Measurements from ENCODE around the gene LMCD1. TPM values are rescaled to one million over a fixed set of nuclear protein-coding genes. Genes with fewer than 3 reads are reported as not detected.

Gene LMCD1
- total and polyA plus RNA-seq, 2 of the 8 experiments (the other 6 are each of a cell fraction or from before 2014, with no cell fraction given), result 12.3 to 26.5 TPM

- peaks cover 0 to 4% of the 10 kb centered on the region in 2 experiments; a peak in 1 of 4 replicates for H3K9me3 ChIP-seq (ENCODE audit: insufficient read depth in 2 of 2, low read depth in 1 of 2, low read length in 1 of 2)
- no peak overlapping the region for H3K4ac ChIP-seq (replicated peaks; ENCODE audit: insufficient read length, low read depth, low read length)
- WGBS, 2 experiments (ENCODE audit: extremely low coverage in 1 of 2, insufficient coverage in 1 of 2, insufficient read length in 1 of 2, insufficient replicate concordance in 2 of 2, low coverage in 1 of 2, low lambda C conversion rate in 2 of 2, missing lambda C conversion rate in 1 of 2), result 92% methylated on average over 5 of the region's 5 CpGs; no CpG with 5 or more reads in 1 of the 2 experiments
- H3K27me3 ChIP-seq (replicated peaks in 1 of 4; ENCODE audit: control insufficient read depth in 3 of 4, extremely low read depth in 1 of 4, insufficient read depth in 3 of 4, low read length in 3 of 4), result peaks cover 0 to 1% (median 0%) of the 10 kb centered on the region in 4 experiments; a peak in 1 of 7 replicates
- H3K79me1 ChIP-seq (ENCODE audit: low read depth, low read length), result no peaks in the 10 kb centered on the region
- no peak overlapping the region for H3K27ac ChIP-seq (ENCODE audit: low read depth, low read length)
- no peaks in the 10 kb centered on the region; the same call in 1 of the 2 replicates for H3K23me2 ChIP-seq (ENCODE audit: low read depth, low read length)
- no peak overlapping the region for H4K5ac ChIP-seq (ENCODE audit: insufficient read length, low read depth, low read length)
- H4K91ac ChIP-seq (replicated peaks; ENCODE audit: insufficient read length, low read length), result no peak overlapping the region
- peaks cover 0 to 4% (median 0%) of the 10 kb centered on the region in 4 experiments; a peak in 1 of 8 replicates for H3K36me3 ChIP-seq (ENCODE audit: control insufficient read depth in 2 of 4, insufficient read depth in 4 of 4, low read length in 3 of 4)
- H3K4me1 ChIP-seq (replicated peaks in 1 of 4; ENCODE audit: control insufficient read depth in 3 of 4, insufficient read depth in 4 of 4, low read length in 3 of 4), result no peaks in the 10 kb centered on the region
- FAIRE-seq, result no peak
- H2BK12ac ChIP-seq (ENCODE audit: low read depth, low read length), result no peak overlapping the region
- H3K18ac ChIP-seq (ENCODE audit: extremely low read depth, low read length), result no peak overlapping the region
- no peak overlapping the region for H2AFZ ChIP-seq (ENCODE audit: low read length)
- CTCF ChIA-PET (ENCODE audit: partially characterized antibody), result interaction anchor here (0.6 to 1.1 kb wide), 5 partner anchors 12 to 74 kb away, joined by 3 to 6 read pairs (median 3); no protein-coding TSS in a partner anchor
- no peak overlapping the region for H3K9ac ChIP-seq (replicated peaks in 1 of 4; ENCODE audit: extremely low read depth in 1 of 4, low read depth in 3 of 4, low read length in 3 of 4)
- H2AK5ac ChIP-seq (ENCODE audit: low read depth, low read length), result no peak overlapping the region
- no peak overlapping the region for H2BK20ac ChIP-seq (ENCODE audit: low read length)
- no peak overlapping the region for H4K8ac ChIP-seq (ENCODE audit: extremely low read depth, insufficient read depth, low read length)
- H3K4me3 ChIP-seq (ENCODE audit: extremely low read depth in 1 of 4, insufficient read depth in 2 of 4, low read depth in 3 of 4, low read length in 4 of 4), result no peak overlapping the region
- no peaks in the 10 kb centered on the region for H3K79me2 ChIP-seq (ENCODE audit: control insufficient read depth in 1 of 2, insufficient read depth in 2 of 2, low read length in 2 of 2)
- no peak for DNase-seq (ENCODE audit: low read depth in 1 of 2, low spot score in 2 of 2)
- no peak overlapping the region for H3K14ac ChIP-seq (ENCODE audit: insufficient read length)
- H2BK5ac ChIP-seq (ENCODE audit: low read depth, low read length), result no peak overlapping the region
- no peak overlapping the region for H2BK120ac ChIP-seq (replicated peaks; ENCODE audit: low read depth, low read length)
- H2BK15ac ChIP-seq (ENCODE audit: low read length), result no peak overlapping the region
- no peak overlapping the region for H3K56ac ChIP-seq (replicated peaks; ENCODE audit: insufficient read length, low read depth, low read length)
- TF ChIP-seq SIRT6 (IDR thresholded peaks at IDR 0.05; ENCODE audit: low read length), result no peak
- TF ChIP-seq ZNF274 (IDR thresholded peaks at IDR 0.05; ENCODE audit: borderline replicate concordance, extremely low read depth, low read length), result no peak
- TF ChIP-seq CBX8 (IDR thresholded peaks at IDR 0.05; ENCODE audit: borderline replicate concordance, low read depth, low read length), result no peak
- TF ChIP-seq RFX5 (IDR thresholded peaks at IDR 0.05; ENCODE audit: borderline replicate concordance, low read depth, low read length), result no peak
- no peak for TF ChIP-seq BACH1 (IDR thresholded peaks at IDR 0.05; ENCODE audit: low read length)
- POLR2A ChIA-PET (ENCODE audit: partially characterized antibody), result interaction anchor here (0.7 to 1.6 kb wide), 3 partner anchors 12 to 17 kb away, joined by 3 to 4 read pairs (median 4); partner anchors contain the start of gene LMCD1
- no peaks in the 10 kb centered on the region for H4K20me1 ChIP-seq (replicated peaks in 1 of 2; ENCODE audit: control insufficient read depth in 1 of 2, insufficient read depth in 2 of 2, low read length in 2 of 2)
- H3K4me2 ChIP-seq (ENCODE audit: insufficient read depth in 1 of 2, low read depth in 2 of 2, low read length in 2 of 2), result no peak overlapping the region
- H3K23ac ChIP-seq (ENCODE audit: insufficient read length), result no peak overlapping the region
These were observed 17.0 kb upstream of the LMCD1 start for GRCh38 chr3:8484409-8485140.

Data from H1 (cell line).